ENCODE data around the gene RSF1. TPM values are rescaled to one million over a fixed set of nuclear protein-coding genes. Genes with fewer than 3 reads are reported as not detected.

RSF1 gene
- polyA plus RNA-seq, 1 donor: 32.1 TPM

GRCh38 chr11:77758331-77758730 lies 62.2 kb downstream of the RSF1 start:
- no peaks in the 10 kb centered on the region for H3K27me3 ChIP-seq (ENCODE audit: control insufficient read depth, insufficient read depth, low read length)
- H3K9me3 ChIP-seq (ENCODE audit: control insufficient read depth, low read depth, low read length): no peaks in the 10 kb centered on the region
- H3K36me3 ChIP-seq (ENCODE audit: control insufficient read depth, insufficient read depth, low read length): peaks cover 21% of the 10 kb centered on the region
- no peaks in the 10 kb centered on the region for H3K4me1 ChIP-seq (ENCODE audit: control insufficient read depth, insufficient read depth, low read length)
- H3K4me3 ChIP-seq (ENCODE audit: low read length): no peak overlapping the region
- 90% methylated on average over 2 of the region's 2 CpGs for WGBS (ENCODE audit: insufficient coverage, low lambda C conversion rate)
- DNase-seq: no peak
- no peak overlapping the region for H3K27ac ChIP-seq (ENCODE audit: low read length)

DNA sequence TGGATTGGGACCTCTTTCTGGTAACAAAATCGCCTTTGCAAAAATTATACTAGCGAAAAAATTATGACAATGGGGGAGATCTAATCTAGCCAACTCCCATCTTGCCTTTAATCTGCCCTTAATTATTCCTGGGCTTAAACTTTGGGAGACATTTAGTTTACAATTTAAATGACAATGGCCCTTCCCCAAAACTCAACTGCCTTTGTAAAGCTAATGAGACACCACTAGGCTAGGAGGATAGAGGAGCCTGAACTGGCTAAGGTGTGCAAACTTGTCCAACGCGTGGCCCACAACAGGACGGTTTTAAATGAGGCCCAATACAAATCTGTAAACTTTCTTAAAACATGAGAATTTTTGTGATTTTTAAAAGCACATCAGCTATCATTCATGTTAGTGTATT lies 67.3 kb downstream of the RSF1 start:
- DNase-seq: no peak
- H3K9me3 ChIP-seq (ENCODE audit: control insufficient read depth, low read depth, low read length): no peaks in the 10 kb centered on the region
- 100% methylated on average over 2 of the region's 5 CpGs for WGBS (ENCODE audit: insufficient coverage, low lambda C conversion rate)
- peaks cover 8% of the 10 kb centered on the region for H3K4me1 ChIP-seq (ENCODE audit: control insufficient read depth, insufficient read depth, low read length)
- H3K27me3 ChIP-seq (ENCODE audit: control insufficient read depth, insufficient read depth, low read length): no peaks in the 10 kb centered on the region
- peaks cover 18% of the 10 kb centered on the region for H3K36me3 ChIP-seq (ENCODE audit: control insufficient read depth, insufficient read depth, low read length)
- H3K4me3 ChIP-seq (ENCODE audit: low read length): no peak overlapping the region
- H3K27ac ChIP-seq (ENCODE audit: low read length): no peak overlapping the region

DNA sequence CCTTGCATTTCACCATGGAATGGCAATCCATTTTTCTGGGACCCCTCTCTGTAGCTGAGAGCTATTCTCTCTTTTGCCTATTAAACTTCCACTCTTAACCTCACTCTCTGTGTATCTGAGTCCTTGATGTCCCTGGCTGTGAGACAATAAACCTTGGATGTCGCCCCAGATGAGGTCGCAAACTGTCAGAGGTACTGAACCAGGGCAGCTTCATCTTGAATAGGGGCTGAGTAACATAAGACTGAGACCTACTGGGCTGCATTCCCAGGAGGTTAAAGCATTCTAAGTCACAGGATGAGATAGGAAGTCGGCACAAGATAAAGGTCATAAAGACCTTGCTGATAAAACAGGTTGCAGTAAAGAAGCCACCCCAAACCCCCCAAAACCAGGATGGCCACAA lies 68.0 kb downstream of the RSF1 start:
- Histone ChIP-seq H3K27ac (ENCODE audit: low read length) (no peak overlapping the region), H3K27me3 (ENCODE audit: control insufficient read depth, insufficient read depth, low read length) (no peaks in the 10 kb centered on the region), H3K4me3 (ENCODE audit: low read length) (no peak overlapping the region), H3K36me3 (ENCODE audit: control insufficient read depth, insufficient read depth, low read length) (peaks cover 18% of the 10 kb centered on the region), H3K4me1 (ENCODE audit: control insufficient read depth, insufficient read depth, low read length) (peaks cover 8% of the 10 kb centered on the region), H3K9me3 (ENCODE audit: control insufficient read depth, low read depth, low read length) (no peaks in the 10 kb centered on the region)
- DNase-seq: peak in 1 of 2 donors; percentile 22
- no CpG with 5 or more reads among the region's 3 CpGs for WGBS (ENCODE audit: insufficient coverage, low lambda C conversion rate)

DNA sequence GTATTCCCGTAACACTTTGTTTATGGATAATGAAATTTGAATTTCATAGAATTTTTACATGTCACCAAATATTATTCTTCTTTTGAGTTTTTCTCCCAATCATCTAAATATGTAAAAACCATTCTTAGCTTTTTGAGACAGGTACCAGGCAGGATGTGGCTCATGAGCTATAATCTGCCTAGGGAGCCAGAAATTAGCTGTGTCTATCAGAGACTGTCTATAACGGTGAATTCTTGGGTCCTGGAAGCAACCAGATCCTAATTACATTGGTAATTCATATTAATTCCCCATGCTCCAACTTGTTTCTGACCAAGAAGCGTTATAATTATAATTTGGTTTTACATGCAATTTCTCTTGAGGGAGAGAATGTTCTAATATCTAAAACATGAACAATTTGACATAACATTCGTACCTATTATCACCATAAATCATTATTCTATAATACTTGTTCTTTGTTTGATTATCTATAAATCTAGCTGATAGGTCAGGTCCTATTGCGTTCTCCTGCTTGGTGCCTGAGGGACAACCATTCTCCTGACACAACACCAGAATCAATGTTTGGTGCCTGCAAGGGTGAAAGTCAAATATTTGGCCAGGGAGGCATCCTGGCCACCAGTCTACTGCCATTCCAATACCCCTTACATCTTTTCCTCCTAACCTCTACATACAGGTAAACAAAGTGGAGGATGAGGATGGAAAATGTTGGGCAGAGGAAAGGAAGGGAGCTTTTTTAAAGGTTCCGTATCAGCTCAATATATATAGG lies 69.9 kb downstream of the RSF1 start:
- no peak overlapping the region for H3K4me3 ChIP-seq (ENCODE audit: low read length)

GRCh38 chr11:77749232-77749631 lies 71.3 kb downstream of the RSF1 start:
- no peak for DNase-seq
- no peak overlapping the region for H3K4me3 ChIP-seq (ENCODE audit: low read length)
- no peaks in the 10 kb centered on the region for H3K9me3 ChIP-seq (ENCODE audit: control insufficient read depth, low read depth, low read length)
- H3K27me3 ChIP-seq (ENCODE audit: control insufficient read depth, insufficient read depth, low read length): no peaks in the 10 kb centered on the region
- H3K27ac ChIP-seq (ENCODE audit: low read length): no peak overlapping the region
- 100% methylated on average over 1 of the region's 5 CpGs for WGBS (ENCODE audit: insufficient coverage, low lambda C conversion rate)
- H3K36me3 ChIP-seq (ENCODE audit: control insufficient read depth, insufficient read depth, low read length): peaks cover 11% of the 10 kb centered on the region
- peaks cover 8% of the 10 kb centered on the region for H3K4me1 ChIP-seq (ENCODE audit: control insufficient read depth, insufficient read depth, low read length)

More for the DNA sequence above, 69.9 kb downstream of the RSF1 start:
- no peak overlapping the region for H3K27ac ChIP-seq (ENCODE audit: low read length)
- DNase-seq: no peak
- peaks cover 8% of the 10 kb centered on the region for H3K4me1 ChIP-seq (ENCODE audit: control insufficient read depth, insufficient read depth, low read length)
- H3K9me3 ChIP-seq (ENCODE audit: control insufficient read depth, low read depth, low read length): no peaks in the 10 kb centered on the region
- H3K27me3 ChIP-seq (ENCODE audit: control insufficient read depth, insufficient read depth, low read length): no peaks in the 10 kb centered on the region
- 100% methylated on average over 2 of the region's 6 CpGs for WGBS (ENCODE audit: insufficient coverage, low lambda C conversion rate)
- H3K36me3 ChIP-seq (ENCODE audit: control insufficient read depth, insufficient read depth, low read length): peaks cover 17% of the 10 kb centered on the region

DNA sequence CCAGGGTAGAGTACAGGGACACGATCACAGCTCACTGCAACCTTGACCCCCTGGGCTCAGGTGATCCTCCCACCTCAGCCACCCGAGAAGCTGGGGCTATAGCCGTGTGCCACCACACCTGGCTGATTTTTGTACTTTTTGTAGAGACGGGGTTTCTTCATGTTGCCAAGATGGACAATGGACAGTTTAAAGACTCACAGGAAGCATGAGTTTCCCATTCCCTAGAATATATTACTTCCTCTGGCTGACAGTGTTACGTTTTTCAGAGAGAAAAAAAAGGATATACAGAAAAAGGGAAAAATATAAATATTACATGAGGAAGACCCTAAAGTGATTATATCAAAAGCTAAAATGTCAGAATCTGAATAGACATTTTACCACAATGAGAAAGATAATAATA lies 72.3 kb downstream of the RSF1 start:
- Histone ChIP-seq H3K36me3 (ENCODE audit: control insufficient read depth, insufficient read depth, low read length) (peaks cover 7% of the 10 kb centered on the region), H3K9me3 (ENCODE audit: control insufficient read depth, low read depth, low read length) (no peaks in the 10 kb centered on the region), H3K4me3 (ENCODE audit: low read length) (no peak overlapping the region), H3K4me1 (ENCODE audit: control insufficient read depth, insufficient read depth, low read length) (peaks cover 8% of the 10 kb centered on the region), H3K27ac (ENCODE audit: low read length) (no peak overlapping the region), H3K27me3 (ENCODE audit: control insufficient read depth, insufficient read depth, low read length) (no peaks in the 10 kb centered on the region)
- WGBS (ENCODE audit: insufficient coverage, low lambda C conversion rate): 89% methylated on average over 1 of the region's 5 CpGs
- DNase-seq: no peak

- Histone ChIP-seq H3K9me3 (ENCODE audit: control insufficient read depth, low read depth, low read length) (no peaks in the 10 kb centered on the region), H3K27ac (ENCODE audit: low read length) (no peak overlapping the region), H3K36me3 (ENCODE audit: control insufficient read depth, insufficient read depth, low read length) (peaks cover 7% of the 10 kb centered on the region), H3K4me3 (ENCODE audit: low read length) (no peak overlapping the region), H3K4me1 (ENCODE audit: control insufficient read depth, insufficient read depth, low read length) (peaks cover 3% of the 10 kb centered on the region), H3K27me3 (ENCODE audit: control insufficient read depth, insufficient read depth, low read length) (no peaks in the 10 kb centered on the region)
- no peak for DNase-seq
- WGBS (ENCODE audit: insufficient coverage, low lambda C conversion rate): 94% methylated on average over 3 of the region's 3 CpGs
Observed at GRCh38 chr11:77747381-77747969, 73.0 kb downstream of the RSF1 start.

DNA sequence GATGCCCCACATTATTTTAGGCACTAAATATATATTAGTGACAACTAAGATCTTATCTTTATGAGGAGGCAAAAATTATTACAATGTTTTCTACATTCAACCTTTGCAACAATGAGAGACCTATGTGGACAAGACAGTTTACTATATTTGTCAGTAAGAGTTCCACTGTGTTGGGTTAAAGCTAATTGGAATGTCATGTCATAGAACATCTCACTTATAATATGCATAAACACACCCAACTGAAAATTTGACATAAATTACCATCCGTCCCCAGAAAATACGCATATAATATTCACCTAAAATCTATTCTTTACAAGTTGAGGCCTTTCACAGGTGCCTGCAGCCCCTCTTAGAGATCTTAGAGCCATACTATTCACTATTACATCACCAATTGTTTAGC lies 84.0 kb downstream of the RSF1 start:
- H3K4me3 ChIP-seq (ENCODE audit: low read length): no peak overlapping the region
- 92% methylated on average over 2 of the region's 2 CpGs for WGBS (ENCODE audit: insufficient coverage, low lambda C conversion rate)
- H3K27ac ChIP-seq (ENCODE audit: low read length): no peak overlapping the region
- no peaks in the 10 kb centered on the region for H3K4me1 ChIP-seq (ENCODE audit: control insufficient read depth, insufficient read depth, low read length)
- H3K9me3 ChIP-seq (ENCODE audit: control insufficient read depth, low read depth, low read length): no peaks in the 10 kb centered on the region
- H3K27me3 ChIP-seq (ENCODE audit: control insufficient read depth, insufficient read depth, low read length): no peaks in the 10 kb centered on the region
- no peak for DNase-seq
- H3K36me3 ChIP-seq (ENCODE audit: control insufficient read depth, insufficient read depth, low read length): peaks cover 28% of the 10 kb centered on the region

- Histone ChIP-seq H3K9me3 (ENCODE audit: control insufficient read depth, low read depth, low read length) (peaks cover 4% of the 10 kb centered on the region), H3K36me3 (ENCODE audit: control insufficient read depth, insufficient read depth, low read length) (peaks cover 30% of the 10 kb centered on the region), H3K4me3 (ENCODE audit: low read length) (no peak overlapping the region), H3K27ac (ENCODE audit: low read length) (no peak overlapping the region), H3K27me3 (ENCODE audit: control insufficient read depth, insufficient read depth, low read length) (no peaks in the 10 kb centered on the region), H3K4me1 (ENCODE audit: control insufficient read depth, insufficient read depth, low read length) (no peaks in the 10 kb centered on the region)
- 100% methylated on average over 1 of the region's 26 CpGs for WGBS (ENCODE audit: insufficient coverage, low lambda C conversion rate)
- no peak for DNase-seq
Observed at GRCh38 chr11:77734890-77735289, 85.6 kb downstream of the RSF1 start.

DNA sequence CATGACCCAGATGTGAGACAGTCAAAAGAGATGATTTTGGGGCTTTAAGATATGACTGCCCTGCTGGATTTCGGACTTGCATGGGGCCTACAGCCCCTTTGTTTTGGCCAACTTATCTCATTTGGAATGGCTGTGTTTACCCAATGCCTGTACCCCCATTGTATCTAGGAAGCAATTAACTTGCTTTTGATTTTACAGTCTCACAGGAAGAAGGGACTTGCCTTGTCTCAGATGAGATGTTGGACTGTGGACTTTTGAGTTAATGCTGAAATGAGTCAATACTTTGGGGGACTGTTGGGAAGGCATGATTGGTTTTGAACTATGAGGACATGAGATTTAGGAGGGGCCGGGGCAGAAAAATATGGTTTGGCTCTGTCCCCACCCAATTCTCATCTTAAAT lies 88.4 kb downstream of the RSF1 start:
- WGBS (ENCODE audit: insufficient coverage, low lambda C conversion rate): no CpG with 5 or more reads among the region's 2 CpGs

DNA sequence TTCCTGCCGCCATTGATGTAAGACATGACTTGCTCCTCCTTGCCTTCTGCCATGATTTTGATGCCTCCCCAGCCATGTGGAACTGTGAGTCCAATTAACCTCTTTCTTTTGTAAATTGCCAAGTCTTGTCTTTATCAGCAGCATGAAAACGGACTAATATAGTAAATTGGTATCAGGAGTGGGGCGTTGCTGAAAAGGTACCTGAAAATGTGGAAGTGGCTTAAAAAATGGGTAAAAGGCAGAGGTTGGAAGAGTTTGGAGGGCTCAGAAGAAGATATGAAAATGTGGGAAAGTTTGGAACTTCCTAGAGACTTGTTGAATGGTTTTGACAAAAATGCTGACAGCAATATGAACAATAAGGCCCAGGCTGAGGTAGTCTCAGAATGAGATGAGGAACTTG lies 89.7 kb downstream of the RSF1 start:
- Histone ChIP-seq H3K36me3 (ENCODE audit: control insufficient read depth, insufficient read depth, low read length) (peaks cover 28% of the 10 kb centered on the region), H3K4me3 (ENCODE audit: low read length) (no peak overlapping the region), H3K27ac (ENCODE audit: low read length) (no peak overlapping the region), H3K27me3 (ENCODE audit: control insufficient read depth, insufficient read depth, low read length) (no peaks in the 10 kb centered on the region), H3K4me1 (ENCODE audit: control insufficient read depth, insufficient read depth, low read length) (no peaks in the 10 kb centered on the region), H3K9me3 (ENCODE audit: control insufficient read depth, low read depth, low read length) (peaks cover 4% of the 10 kb centered on the region)
- 100% methylated on average over 1 of the region's 3 CpGs for WGBS (ENCODE audit: insufficient coverage, low lambda C conversion rate)
- no peak for DNase-seq

More for the DNA sequence above, 88.4 kb downstream of the RSF1 start:
- Histone ChIP-seq H3K36me3 (ENCODE audit: control insufficient read depth, insufficient read depth, low read length) (peaks cover 28% of the 10 kb centered on the region), H3K27ac (ENCODE audit: low read length) (no peak overlapping the region), H3K9me3 (ENCODE audit: control insufficient read depth, low read depth, low read length) (peaks cover 4% of the 10 kb centered on the region), H3K4me1 (ENCODE audit: control insufficient read depth, insufficient read depth, low read length) (no peaks in the 10 kb centered on the region), H3K4me3 (ENCODE audit: low read length) (no peak overlapping the region), H3K27me3 (ENCODE audit: control insufficient read depth, insufficient read depth, low read length) (no peaks in the 10 kb centered on the region)
- DNase-seq: no peak
